B cell (primary cell): ENCODE data around the gene ACVR1. TPM values are rescaled to one million over a fixed set of nuclear protein-coding genes. Genes with fewer than 3 reads are reported as not detected.

ENCODE experiments used
- ATAC-seq: fragments of 200-7000 bp; cut with Tn5 transposase; one replicate; pipeline ENCODE4 v1.10.0; 2021; ENCODE audit warnings: low read depth, mild to moderate bottlenecking, moderate number of reproducible peaks, moderate library complexity
- CTCF ChIA-PET: fragments of 350-600 bp; sonication (Branson Sonifier 250); formaldehyde crosslinking; loops from one replicate; lab custom pipeline; 2021; ENCODE audit warnings: antibody characterized with exemption, inconsistent platforms; lab: Charles Lee
- POLR2A ChIA-PET: fragments of 350-600 bp; sonication (Branson Sonifier 250); formaldehyde crosslinking; loops from one replicate; lab custom pipeline; 2021; ENCODE audit warnings: antibody characterized with exemption; lab: Charles Lee
- DNase-seq: peaks from one replicate; pipeline ENCODE4 v3.0.0; 2013
- H2AFZ ChIP-seq: 2 replicates; pipeline ENCODE4 v1.6.1; 2012; ENCODE audit warnings: mild to moderate bottlenecking, low read depth, low read length; ENCODE audit not compliant: insufficient read depth, poor library complexity, severe bottlenecking
- H3K27ac ChIP-seq, 2 donors: 1 replicate in 1 of 2; 2 replicates in 1 of 2; pipeline ENCODE4 v1.5.1; 2012 to 2013; ENCODE audit warnings: low read length in 2 of 2, mild to moderate bottlenecking in 2 of 2, moderate library complexity in 1 of 2
- H3K27me3 ChIP-seq, 4 experiments: fragments of 200-600 bp in 1 of 4; sonication (generic) in 1 of 4; replicated peaks in 1 of 4; 1 replicate in 2 of 4; 2 replicates in 2 of 4; pipeline versions ENCODE4 v1.6.1 to v1.7.0; 2013 to 2016; ENCODE audit warnings: low read length in 3 of 4, mild to moderate bottlenecking in 2 of 4, mixed read lengths in 1 of 4, moderate library complexity in 1 of 4; ENCODE audit not compliant: insufficient read depth in 4 of 4, control insufficient read depth in 3 of 4; ENCODE audit errors: control extremely low read depth in 1 of 4
- H3K36me3 ChIP-seq, 2 experiments: replicated peaks in 1 of 2; 1 replicate in 1 of 2; 2 replicates in 1 of 2; pipeline versions ENCODE4 v1.6.1 to v1.7.1; 2013; ENCODE audit warnings: low read length in 1 of 2; ENCODE audit not compliant: insufficient read depth in 2 of 2, control insufficient read depth in 1 of 2; ENCODE audit errors: control extremely low read depth in 1 of 2, extremely low read depth in 1 of 2
- H3K4me1 ChIP-seq, 2 donors: fragments of 200-600 bp in 1 of 2; sonication (generic) in 1 of 2; 1 replicate in 1 of 2; 2 replicates in 1 of 2; pipeline versions ENCODE4 v1.5.1 to v1.6.1; 2013 to 2017; ENCODE audit warnings: low read length in 2 of 2; ENCODE audit not compliant: control insufficient read depth in 2 of 2, insufficient read depth in 2 of 2
- H3K4me2 ChIP-seq: replicated peaks from 2 replicates; pipeline ENCODE3; 2012; ENCODE audit warnings: mild to moderate bottlenecking, low read depth, low read length; ENCODE audit not compliant: poor library complexity, severe bottlenecking
- H3K4me3 ChIP-seq, 5 experiments: fragments of 200-600 bp in 1 of 5; sonication (generic) in 1 of 5; 1 replicate in 3 of 5; 2 replicates in 2 of 5; pipeline versions ENCODE4 v1.5.1 to v1.7.0; 2011 to 2016; ENCODE audit warnings: low read length in 4 of 5, mild to moderate bottlenecking in 4 of 5, low read depth in 2 of 5, control low read depth in 1 of 5, moderate library complexity in 1 of 5; ENCODE audit not compliant: insufficient read depth in 1 of 5; ENCODE audit errors: control extremely low read depth in 1 of 5, extremely low read depth in 1 of 5
- H3K79me2 ChIP-seq: fragments of 200-600 bp; sonication (generic); one replicate; pipeline ENCODE4 v1.6.0; 2016; ENCODE audit warnings: low read length; ENCODE audit not compliant: control insufficient read depth, insufficient read depth
- H3K9ac ChIP-seq: fragments of 200-600 bp; sonication (generic); 2 replicates; pipeline ENCODE4 v1.6.1; 2017; ENCODE audit warnings: mild to moderate bottlenecking, low read length, moderate library complexity
- H3K9me3 ChIP-seq, 3 donors: one replicate each; pipeline versions ENCODE4 v1.6.1 to v1.7.1; 2013; ENCODE audit warnings: low read length in 2 of 3; ENCODE audit not compliant: control insufficient read depth in 2 of 3, insufficient read depth in 1 of 3; ENCODE audit errors: control extremely low read depth in 1 of 3
- H4K20me1 ChIP-seq: 2 replicates; pipeline ENCODE4 v1.6.0; 2012; ENCODE audit warnings: mild to moderate bottlenecking, low read length; ENCODE audit not compliant: insufficient read depth, control insufficient read depth, poor library complexity, severe bottlenecking
- H3K27ac Mint-ChIP-seq: one replicate; pipeline ENCODE4 v1.8.0; 2021; ENCODE audit warnings: mixed read lengths
- H3K27me3 Mint-ChIP-seq: one replicate; pipeline ENCODE4 v1.8.0; 2021; ENCODE audit warnings: mixed read lengths
- H3K4me1 Mint-ChIP-seq: one replicate; pipeline ENCODE4 v1.8.0; 2021; ENCODE audit warnings: mixed read lengths
- H3K4me3 Mint-ChIP-seq: one replicate; pipeline ENCODE4 v1.8.0; 2021; ENCODE audit warnings: mixed read lengths
- H3K9me3 Mint-ChIP-seq: one replicate; pipeline ENCODE4 v1.8.0; 2022; ENCODE audit warnings: mixed read lengths; ENCODE audit not compliant: insufficient read depth
- CTCF ChIP-seq: fragments of 200-600 bp; IDR thresholded peaks from one replicate; pipeline ENCODE4 v1.8.0; 2022; ENCODE audit warnings: antibody characterized with exemption, mild to moderate bottlenecking
- EZH2 ChIP-seq: IDR thresholded peaks from 2 replicates; pipeline ENCODE4 v1.6.1; 2012; ENCODE audit warnings: borderline replicate concordance, low read depth, mild to moderate bottlenecking, moderate library complexity, low read length; ENCODE audit not compliant: insufficient read depth, poor library complexity, severe bottlenecking
- WGBS: methylation state at CpG from one replicate; pipeline ENCODE4 v1.1.5; 2013; ENCODE audit warnings: missing lambda C conversion rate; ENCODE audit not compliant: insufficient coverage; 5-methylcytosine and 5-hydroxymethylcytosine counted together
- intact Hi-C: fragments of 100-400 bp; cut with micrococcal nuclease; formaldehyde crosslinking; loops from one replicate; pipeline ENCODE4 v1.10.0; 2022
- polyA plus RNA-seq: library from polyadenylated mRNA; depleted of rRNA; stranded (reverse); fragments of >200 nt; gene quantifications from 2 replicates; pipeline ENCODE4 v1.2.3, GENCODE V29; 2012
- total RNA-seq, 2 donors: library from RNA; stranded (reverse); fragments of 120-200 nt in 1 of 2; gene quantifications; 1 replicate in 1 of 2; 2 replicates in 1 of 2; pipeline versions ENCODE4 v1.2.3 to v1.2.4, GENCODE V29; 2013 to 2022

Gene ACVR1
- total and polyA plus RNA-seq, 2 donors (not counting 1 experiment from before 2014, with no cell fraction given), result 3.7 to 11.7 TPM

- Histone ChIP-seq H3K4me1 (no peaks in the 10 kb centered on the region), H3K4me3 (no peak overlapping the region), H2AFZ (no peak overlapping the region), H3K36me3 (peaks cover 0 to 5% of the 10 kb centered on the region in 2 experiments), H3K27me3 (no peaks in the 10 kb centered on the region), H3K9ac (no peak overlapping the region), H3K9me3 (peaks cover 2 to 20% (median 4%) of the 10 kb centered on the region in 3 donors), H4K20me1 (no peaks in the 10 kb centered on the region), H3K27ac (no peak overlapping the region), H3K4me2 (no peak overlapping the region), H3K79me2 (no peaks in the 10 kb centered on the region)
- Mint-ChIP-seq H3K27ac (no peak overlapping the region), H3K4me1 (peaks cover 8% of the 10 kb centered on the region), H3K27me3 (no peaks in the 10 kb centered on the region), H3K4me3 (no peak overlapping the region), H3K9me3 (peaks cover 12% of the 10 kb centered on the region)
- intact Hi-C loops, result no loop called here
- DNase-seq (no peak), ATAC-seq (no peak)
- CTCF ChIA-PET, result no interaction called here
- no CpG with 5 or more reads among the region's 1 CpG for WGBS
- TF ChIP-seq EZH2, result no peak
- POLR2A ChIA-PET, result no interaction called here
Measured at GRCh38 chr2:157726946-157727345, 149.2 kb downstream of the ACVR1 start.

GRCh38 chr2:157725846-157726245 is 150.3 kb downstream of the ACVR1 start:
- H3K4me3 Mint-ChIP-seq, result no peak overlapping the region
- intact Hi-C loops, result no loop called here
- H3K27ac ChIP-seq, result no peak overlapping the region
- no peaks in the 10 kb centered on the region for H3K4me1 ChIP-seq
- H3K9me3 Mint-ChIP-seq, result peaks cover 13% of the 10 kb centered on the region
- no CpG with 5 or more reads among the region's 1 CpG for WGBS
- H3K27me3 ChIP-seq, result no peaks in the 10 kb centered on the region
- no peak overlapping the region for H3K9ac ChIP-seq
- no peak overlapping the region for H3K4me2 ChIP-seq
- peaks cover 5 to 26% (median 6%) of the 10 kb centered on the region in 3 donors for H3K9me3 ChIP-seq
- no peak overlapping the region for H3K4me3 ChIP-seq
- H3K27me3 Mint-ChIP-seq, result no peaks in the 10 kb centered on the region
- H3K36me3 ChIP-seq, result peaks cover 0 to 5% of the 10 kb centered on the region in 2 experiments
- POLR2A ChIA-PET, result no interaction called here
- no peak overlapping the region for H3K27ac Mint-ChIP-seq
- H3K79me2 ChIP-seq, result no peaks in the 10 kb centered on the region
- CTCF ChIA-PET, result no interaction called here
- H4K20me1 ChIP-seq, result no peaks in the 10 kb centered on the region
- ATAC-seq (no peak), DNase-seq (no peak)
- peaks cover 8% of the 10 kb centered on the region for H3K4me1 Mint-ChIP-seq
- TF ChIP-seq CTCF, result no peak
- TF ChIP-seq EZH2, result no peak
- H2AFZ ChIP-seq, result no peak overlapping the region
